Natural killer cell treated with Interleukin-12 subunit alpha and Interleukin-12 subunit beta and Interleukin-15 and Interleukin-18, amount 100 ng/mL, for 72 hours (primary cell): ENCODE results near the gene ACTRT2. TPM values are rescaled to one million over a fixed set of nuclear protein-coding genes. Genes with fewer than 3 reads are reported as not detected.

Experiments used
- ATAC-seq, 2 donors: fragments of 150-1000 bp; cut with Tn5 transposase in 1 of 2; sonication (Bioruptor Pico), chemical (Tn5 transposase) in 1 of 2; 2 replicates each; pipeline ENCODE4 v1.10.0; 2021
- DNase-seq: peaks from one replicate; pipeline ENCODE4 v3.0.0; 2022; ENCODE audit warnings: low spot score
- H3K27ac Mint-ChIP-seq, 2 donors: 1 replicate in 1 of 2; 2 replicates in 1 of 2; pipeline ENCODE4 v1.8.0; 2022; ENCODE audit warnings: mixed read lengths in 2 of 2, mild to moderate bottlenecking in 1 of 2, moderate library complexity in 1 of 2
- H3K27me3 Mint-ChIP-seq, 2 donors: 1 replicate in 1 of 2; 2 replicates in 1 of 2; pipeline ENCODE4 v1.8.0; 2022; ENCODE audit warnings: mixed read lengths in 2 of 2
- H3K36me3 Mint-ChIP-seq: one replicate; pipeline ENCODE4 v1.8.0; 2022; ENCODE audit warnings: mixed read lengths
- H3K4me1 Mint-ChIP-seq, 2 donors: 1 replicate in 1 of 2; 2 replicates in 1 of 2; pipeline ENCODE4 v1.8.0; 2022; ENCODE audit warnings: low read depth in 2 of 2, mixed read lengths in 2 of 2, mild to moderate bottlenecking in 1 of 2
- H3K4me3 Mint-ChIP-seq: one replicate; pipeline ENCODE4 v1.8.0; 2022; ENCODE audit warnings: mixed read lengths
- H3K9me3 Mint-ChIP-seq: 2 replicates; pipeline ENCODE4 v1.8.0; 2022; ENCODE audit warnings: mixed read lengths
- total RNA-seq, 2 donors: library from RNA; stranded (reverse); gene quantifications; one replicate each; pipeline ENCODE4 v1.2.3, GENCODE V29; 2022

ACTRT2 gene
- total RNA-seq, result not detected

DNA sequence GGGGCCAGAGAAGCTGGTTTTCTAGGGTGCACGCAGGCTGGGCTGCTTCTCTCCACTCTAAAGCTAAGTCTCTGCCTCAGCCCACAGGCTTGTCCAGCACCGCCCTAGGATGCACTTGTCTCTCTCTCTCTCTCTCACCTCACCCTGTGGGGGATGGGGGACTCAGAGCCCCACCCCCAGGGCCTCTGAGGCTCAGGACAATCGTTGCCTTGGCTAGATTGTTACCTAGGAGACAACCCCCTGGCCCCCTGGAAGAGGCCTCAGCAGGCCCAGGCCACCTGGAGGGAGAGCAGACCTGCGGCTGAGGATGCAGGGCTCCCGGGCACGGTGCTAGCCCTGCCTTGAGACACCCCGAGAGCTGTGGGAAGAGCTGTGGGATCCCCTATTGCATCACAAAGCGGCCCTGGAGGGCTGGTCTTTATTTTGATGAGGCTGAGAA is at the start of gene ACTRT2:
TSS of gene ACTRT2 (plus strand) at position 235 of the 439 bp plus-strand sequence. CDS start 220 bp downstream, outside the sequence.
- DNase-seq, result peak; percentile 49
- Mint-ChIP-seq H3K27ac (no peak within 1 kb of the TSS), H3K36me3 (no peaks in the 10 kb centered on the region), H3K27me3 (no peaks in the 10 kb centered on the region), H3K4me1 (no peaks in the 10 kb centered on the region), H3K9me3 (no peaks in the 10 kb centered on the region), H3K4me3 (no peak within 1 kb of the TSS)
- ATAC-seq, result no peak

- no peaks in the 10 kb centered on the region for H3K27me3 Mint-ChIP-seq
- no peaks in the 10 kb centered on the region for H3K9me3 Mint-ChIP-seq
- H3K36me3 Mint-ChIP-seq, result no peaks in the 10 kb centered on the region
- DNase-seq (no peak), ATAC-seq (no peak)
- no peak overlapping the region for H3K4me3 Mint-ChIP-seq
- H3K27ac Mint-ChIP-seq, result no peak overlapping the region
- peaks cover 0 to 17% of the 10 kb centered on the region in 2 donors for H3K4me1 Mint-ChIP-seq
These were observed 49.7 kb upstream of the ACTRT2 start for GRCh38 chr1:2971609-2972008.

DNA sequence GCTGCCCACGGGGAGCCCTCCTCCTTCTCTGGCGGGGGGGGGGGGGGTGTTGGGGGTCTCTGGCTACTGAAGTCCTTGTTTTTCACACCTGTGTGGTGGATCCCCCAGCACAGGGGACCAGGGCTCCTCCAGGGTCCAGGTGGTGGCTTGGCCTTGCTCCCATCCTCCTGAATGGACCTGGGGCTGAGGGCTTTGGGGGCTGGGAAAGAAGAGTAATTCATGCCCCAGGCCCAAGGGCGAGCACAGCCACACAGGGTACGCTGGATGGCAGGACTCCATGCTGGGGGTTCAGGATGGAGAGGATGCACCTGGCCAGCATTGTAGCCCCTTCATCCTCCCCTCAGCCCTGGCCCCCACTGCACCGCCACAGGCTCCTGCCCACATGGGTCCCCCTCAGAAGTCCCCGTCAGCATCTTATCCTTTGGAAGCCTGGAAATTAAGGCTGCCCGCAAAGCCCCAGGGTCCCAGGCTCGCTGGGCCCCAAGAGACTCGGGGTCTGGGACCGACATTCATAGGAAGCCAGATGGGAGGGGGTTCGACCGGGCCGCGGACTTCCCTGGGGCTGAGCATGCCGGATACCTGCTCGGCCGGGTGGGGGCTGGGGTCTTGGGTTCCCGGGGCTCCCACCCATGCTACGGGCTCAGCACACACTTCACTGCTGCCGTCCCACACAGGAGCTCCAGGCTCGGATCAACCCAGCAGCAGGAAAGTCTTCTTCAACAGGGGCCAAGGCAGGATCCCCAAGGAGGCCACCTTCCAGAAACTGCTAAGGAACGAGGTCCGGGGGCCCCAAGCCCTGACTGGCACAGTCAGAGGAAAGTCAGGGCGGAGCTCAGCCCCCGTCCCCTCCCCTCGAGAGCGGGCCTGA is 49.0 kb upstream of the ACTRT2 start:
- H3K27me3 Mint-ChIP-seq, result no peaks in the 10 kb centered on the region
- no peak overlapping the region for H3K27ac Mint-ChIP-seq
- ATAC-seq, result no peak
- DNase-seq, result no peak
- H3K4me3 Mint-ChIP-seq, result no peak overlapping the region
- H3K36me3 Mint-ChIP-seq, result no peaks in the 10 kb centered on the region
- peaks cover 0 to 17% of the 10 kb centered on the region in 2 donors for H3K4me1 Mint-ChIP-seq
- H3K9me3 Mint-ChIP-seq, result no peaks in the 10 kb centered on the region

GRCh38 chr1:2972879-2973575 is 48.2 kb upstream of the ACTRT2 start:
- H3K4me1 Mint-ChIP-seq, result peaks cover 0 to 17% of the 10 kb centered on the region in 2 donors
- ATAC-seq, result no peak

DNA sequence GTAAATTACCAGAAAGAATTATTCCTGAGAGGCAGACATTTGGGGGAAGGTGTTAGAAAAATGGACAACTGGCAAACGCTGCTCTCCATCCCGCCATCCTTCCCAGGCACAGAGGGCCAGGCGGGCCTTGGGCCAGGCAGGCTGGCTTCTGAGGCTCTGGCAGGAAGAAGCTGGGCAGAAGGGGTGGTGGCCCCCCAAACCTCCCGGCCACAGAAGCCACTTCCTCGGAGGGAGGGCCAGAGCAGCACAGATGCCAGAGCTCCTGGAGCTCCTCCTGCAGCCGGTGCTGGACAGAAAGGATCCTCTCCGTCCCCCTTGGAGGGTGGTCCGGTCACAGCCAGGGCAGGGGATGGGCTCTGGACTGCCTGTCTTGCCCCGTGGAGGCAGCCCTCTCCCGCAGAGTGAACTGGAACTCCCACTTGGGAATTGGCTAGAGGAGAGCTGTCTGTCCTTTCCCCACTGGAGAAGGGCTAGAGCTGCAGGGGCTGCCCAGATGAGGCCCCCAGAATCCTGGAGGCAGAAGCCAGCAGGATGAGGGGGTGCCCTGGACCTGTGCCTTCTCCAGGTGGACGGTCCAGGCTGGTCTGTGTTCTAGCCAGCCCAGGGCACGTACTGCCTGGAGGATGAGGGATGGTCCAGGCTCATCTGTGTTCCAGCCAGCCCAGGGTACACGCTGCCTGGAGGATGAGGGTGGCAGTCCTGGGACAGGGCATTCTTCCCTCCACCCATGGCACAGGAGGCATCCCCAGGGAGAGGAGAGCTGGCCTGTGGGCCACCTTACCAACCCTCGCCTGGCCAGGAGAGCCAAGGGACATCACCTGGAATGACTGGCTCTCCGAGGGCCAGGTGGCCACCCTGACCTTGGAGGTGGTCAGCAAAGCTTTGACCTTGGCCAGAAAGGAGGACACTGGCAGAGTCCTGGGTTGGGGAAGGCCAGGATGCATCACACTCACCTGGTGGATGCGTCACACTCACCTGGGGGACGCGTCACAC is 47.4 kb upstream of the ACTRT2 start:
- Mint-ChIP-seq H3K27ac (no peak overlapping the region), H3K4me1 (peaks cover 0 to 17% of the 10 kb centered on the region in 2 donors), H3K4me3 (no peak overlapping the region), H3K27me3 (no peaks in the 10 kb centered on the region), H3K36me3 (no peaks in the 10 kb centered on the region), H3K9me3 (no peaks in the 10 kb centered on the region)
- DNase-seq (no peak), ATAC-seq (peak; percentile 18 to 57)

More at GRCh38 chr1:2972879-2973575, 48.2 kb upstream of the ACTRT2 start:
- Mint-ChIP-seq H3K4me3 (no peak overlapping the region), H3K27me3 (no peaks in the 10 kb centered on the region), H3K9me3 (no peaks in the 10 kb centered on the region), H3K36me3 (no peaks in the 10 kb centered on the region), H3K27ac (no peak overlapping the region)
- DNase-seq, result no peak

- Mint-ChIP-seq H3K27me3 (no peaks in the 10 kb centered on the region), H3K36me3 (no peaks in the 10 kb centered on the region), H3K9me3 (no peaks in the 10 kb centered on the region), H3K4me3 (no peak overlapping the region), H3K4me1 (peaks cover 0 to 14% of the 10 kb centered on the region in 2 donors), H3K27ac (no peak overlapping the region)
- ATAC-seq (no peak), DNase-seq (no peak)
These were observed 46.5 kb upstream of the ACTRT2 start for GRCh38 chr1:2974701-2975301.

- H3K4me1 Mint-ChIP-seq, result peaks cover 0 to 12% of the 10 kb centered on the region in 2 donors
- no peaks in the 10 kb centered on the region for H3K9me3 Mint-ChIP-seq
- H3K27ac Mint-ChIP-seq, result no peak overlapping the region
- DNase-seq (no peak), ATAC-seq (no peak)
- H3K36me3 Mint-ChIP-seq, result no peaks in the 10 kb centered on the region
- H3K27me3 Mint-ChIP-seq, result no peaks in the 10 kb centered on the region
- H3K4me3 Mint-ChIP-seq, result no peak overlapping the region
These were observed 45.6 kb upstream of the ACTRT2 start for GRCh38 chr1:2975466-2976179.

DNA sequence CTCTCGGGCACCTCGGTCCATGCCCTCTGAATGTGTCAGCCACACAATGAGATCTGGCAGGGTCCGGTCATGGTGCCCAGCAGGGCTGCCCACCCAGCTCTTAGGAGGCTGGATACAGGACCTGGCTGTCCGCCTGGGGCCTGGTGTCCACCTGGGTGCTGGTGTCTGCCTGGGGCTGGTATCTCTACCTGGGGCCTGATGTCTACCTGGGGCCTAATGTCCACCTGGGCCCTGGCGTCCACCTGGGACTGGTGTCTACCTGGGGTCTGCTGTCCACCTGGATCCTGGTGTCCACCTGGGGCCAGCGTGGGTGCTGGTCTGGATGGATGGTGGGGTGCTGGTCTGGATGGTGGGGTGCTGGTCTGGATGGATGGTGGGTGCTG is 45.1 kb upstream of the ACTRT2 start:
- no peaks in the 10 kb centered on the region for H3K36me3 Mint-ChIP-seq
- peaks cover 0 to 12% of the 10 kb centered on the region in 2 donors for H3K4me1 Mint-ChIP-seq
- no peaks in the 10 kb centered on the region for H3K27me3 Mint-ChIP-seq
- no peaks in the 10 kb centered on the region for H3K9me3 Mint-ChIP-seq
- no peak overlapping the region for H3K4me3 Mint-ChIP-seq
- H3K27ac Mint-ChIP-seq, result no peak overlapping the region
- no peak for DNase-seq
- ATAC-seq, result no peak

GRCh38 chr1:2977886-2978611 is 43.2 kb upstream of the ACTRT2 start:
- DNase-seq, result peak; percentile 34
- Mint-ChIP-seq H3K36me3 (no peaks in the 10 kb centered on the region), H3K4me1 (peaks cover 0 to 8% of the 10 kb centered on the region in 2 donors), H3K9me3 (no peaks in the 10 kb centered on the region), H3K27me3 (no peaks in the 10 kb centered on the region), H3K27ac (no peak overlapping the region), H3K4me3 (no peak overlapping the region)
- no peak for ATAC-seq

- H3K9me3 Mint-ChIP-seq, result no peaks in the 10 kb centered on the region
- H3K36me3 Mint-ChIP-seq, result no peaks in the 10 kb centered on the region
- DNase-seq (peak; percentile 51), ATAC-seq (no peak)
- H3K27me3 Mint-ChIP-seq, result no peaks in the 10 kb centered on the region
- peaks cover 0 to 2% of the 10 kb centered on the region in 2 donors for H3K4me1 Mint-ChIP-seq
- H3K4me3 Mint-ChIP-seq, result no peak overlapping the region
- H3K27ac Mint-ChIP-seq, result no peak overlapping the region
These were observed 42.5 kb upstream of the ACTRT2 start for GRCh38 chr1:2978691-2979190.

DNA sequence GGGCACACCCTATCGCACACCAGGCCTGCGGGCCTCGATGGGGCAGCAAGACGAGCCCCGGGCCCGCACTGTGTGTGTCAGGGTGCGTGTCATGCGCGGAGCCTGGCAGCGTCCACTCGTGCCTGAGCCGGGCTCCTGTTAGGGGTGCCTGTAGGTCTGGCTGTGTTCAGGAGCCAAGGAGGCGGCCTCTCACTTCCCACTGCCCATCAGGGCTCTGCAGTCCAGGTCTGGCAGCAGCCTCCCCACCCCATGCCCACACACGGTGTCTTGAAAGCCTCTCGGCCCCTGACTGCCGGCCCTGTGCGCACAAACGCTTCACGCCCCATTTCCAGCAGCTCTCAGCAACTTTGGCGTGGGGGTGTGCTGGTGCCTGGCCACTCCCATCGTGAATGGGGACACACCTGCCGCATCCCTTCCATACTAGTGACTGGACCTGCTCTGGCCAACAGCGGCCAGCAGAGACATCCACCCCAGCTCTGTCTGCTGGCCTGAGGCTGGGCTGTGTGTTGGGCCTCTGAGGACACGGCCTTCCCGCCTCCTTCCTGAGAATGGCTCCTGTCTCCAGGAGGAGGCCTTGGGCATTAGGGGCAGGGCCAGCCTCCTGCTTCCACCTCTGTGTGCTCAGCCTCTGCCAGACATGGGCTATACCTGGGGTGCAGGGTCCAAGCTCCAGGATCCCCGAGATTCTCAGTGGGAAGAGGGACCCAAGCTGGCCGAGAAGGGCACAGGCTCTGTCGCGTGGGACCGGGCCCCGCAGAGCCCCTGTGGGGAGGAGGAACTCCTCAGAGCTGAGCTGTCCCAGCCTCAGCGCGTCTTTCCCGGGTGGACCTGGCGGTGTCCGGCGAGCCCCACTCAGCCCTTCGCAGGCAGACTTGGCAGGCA is 41.8 kb upstream of the ACTRT2 start:
- no peaks in the 10 kb centered on the region for H3K9me3 Mint-ChIP-seq
- no peaks in the 10 kb centered on the region for H3K27me3 Mint-ChIP-seq
- H3K27ac Mint-ChIP-seq, result no peak overlapping the region
- no peak overlapping the region for H3K4me3 Mint-ChIP-seq
- DNase-seq (peak; percentile 54), ATAC-seq (peak in 1 of 2 donors; percentile 19)
- H3K36me3 Mint-ChIP-seq, result no peaks in the 10 kb centered on the region
- no peaks in the 10 kb centered on the region for H3K4me1 Mint-ChIP-seq
